Breast epithelium (tissue), 3 donors: ENCODE measurements around the gene LPAR3.

ENCODE experiments used
- POLR2AphosphoS5 ChIP-seq, 3 donors: sonication (generic); formaldehyde crosslinking; IDR thresholded peaks; one replicate each; pipeline ENCODE4 v1.6.1; 2017; ENCODE audit warnings: antibody characterized with exemption in 3 of 3
- TF ChIP-seq, protein P1 (sequence below), 3 donors: fragments of 450-650 bp; IDR thresholded peaks; one replicate each; pipeline ENCODE4 v1.5.1; 2016 to 2017; ENCODE audit warnings: antibody characterized with exemption in 3 of 3, mild to moderate bottlenecking in 3 of 3, moderate library complexity in 3 of 3

DNA sequence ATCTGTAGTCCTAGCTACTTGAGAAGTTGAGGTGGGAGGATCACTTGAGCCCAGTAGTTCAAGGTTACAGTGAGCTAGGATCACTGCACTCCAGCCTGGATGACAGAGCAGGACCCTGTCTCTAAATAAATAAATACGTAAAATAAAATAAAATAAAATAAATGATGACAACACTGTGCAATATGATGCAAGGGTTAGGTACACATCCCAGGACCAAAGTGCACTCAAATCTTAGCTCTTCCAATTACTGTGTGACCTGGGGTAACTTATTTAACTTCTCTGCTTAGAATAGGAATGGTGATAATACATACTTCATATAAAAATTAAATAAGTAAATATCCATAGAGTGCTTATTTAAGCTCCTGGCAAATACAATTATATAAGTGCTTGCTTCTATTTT lies 53.5 kb downstream of the LPAR3 start:
- TF ChIP-seq POLR2AphosphoS5 (IDR thresholded peaks at IDR 0.05), result no peak
- TF ChIP-seq, protein P1, sequence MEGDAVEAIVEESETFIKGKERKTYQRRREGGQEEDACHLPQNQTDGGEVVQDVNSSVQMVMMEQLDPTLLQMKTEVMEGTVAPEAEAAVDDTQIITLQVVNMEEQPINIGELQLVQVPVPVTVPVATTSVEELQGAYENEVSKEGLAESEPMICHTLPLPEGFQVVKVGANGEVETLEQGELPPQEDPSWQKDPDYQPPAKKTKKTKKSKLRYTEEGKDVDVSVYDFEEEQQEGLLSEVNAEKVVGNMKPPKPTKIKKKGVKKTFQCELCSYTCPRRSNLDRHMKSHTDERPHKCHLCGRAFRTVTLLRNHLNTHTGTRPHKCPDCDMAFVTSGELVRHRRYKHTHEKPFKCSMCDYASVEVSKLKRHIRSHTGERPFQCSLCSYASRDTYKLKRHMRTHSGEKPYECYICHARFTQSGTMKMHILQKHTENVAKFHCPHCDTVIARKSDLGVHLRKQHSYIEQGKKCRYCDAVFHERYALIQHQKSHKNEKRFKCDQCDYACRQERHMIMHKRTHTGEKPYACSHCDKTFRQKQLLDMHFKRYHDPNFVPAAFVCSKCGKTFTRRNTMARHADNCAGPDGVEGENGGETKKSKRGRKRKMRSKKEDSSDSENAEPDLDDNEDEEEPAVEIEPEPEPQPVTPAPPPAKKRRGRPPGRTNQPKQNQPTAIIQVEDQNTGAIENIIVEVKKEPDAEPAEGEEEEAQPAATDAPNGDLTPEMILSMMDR (IDR thresholded peaks at IDR 0.05), result no peak
